ENCODE results near the gene HTATIP2.

Gene HTATIP2

GRCh38 chr11:20387261-20388095 is 24.0 kb downstream of the HTATIP2 start, which contains the start of gene PRMT3:
Gene PRMT3, plus strand, starts transcription at chr11:20387716. Its CDS starts 31 bp downstream, at chr11:20387747.
- TF ChIP-seq CTCF (conservative IDR thresholded peaks at IDR 0.05; ENCODE audit: low read depth, low read length): no peak
- DNase-seq (ENCODE audit: low read depth): peak; percentile 97
- peak within 1 kb of the TSS; percentile 99 for H3K4me3 ChIP-seq (ENCODE audit: low read depth, low read length)

GRCh38 chr11:20388096-20389055 is 24.9 kb downstream of the HTATIP2 start:
- TF ChIP-seq CTCF (conservative IDR thresholded peaks at IDR 0.05; ENCODE audit: low read depth, low read length): no peak
- no peak for DNase-seq (ENCODE audit: low read depth)

GRCh38 chr11:20397281-20397680 is 33.8 kb downstream of the HTATIP2 start:
- H3K4me3 ChIP-seq (ENCODE audit: low read depth, low read length): no peak overlapping the region
- TF ChIP-seq CTCF (conservative IDR thresholded peaks at IDR 0.05; ENCODE audit: low read depth, low read length): peak; percentile 71
- peak; percentile 80 for DNase-seq (ENCODE audit: low read depth)

More at GRCh38 chr11:20388096-20389055, 24.9 kb downstream of the HTATIP2 start:
- peak overlapping the region; percentile 99 for H3K4me3 ChIP-seq (ENCODE audit: low read depth, low read length)

- TF ChIP-seq CTCF (conservative IDR thresholded peaks at IDR 0.05; ENCODE audit: low read depth, low read length): no peak
- no peak overlapping the region for H3K4me3 ChIP-seq (ENCODE audit: low read depth, low read length)
- DNase-seq (ENCODE audit: low read depth): no peak
These were observed 36.0 kb downstream of the HTATIP2 start for GRCh38 chr11:20399498-20399897.

- no peak overlapping the region for H3K4me3 ChIP-seq (ENCODE audit: low read depth, low read length)
- no peak for TF ChIP-seq CTCF (conservative IDR thresholded peaks at IDR 0.05; ENCODE audit: low read depth, low read length)
- no peak for DNase-seq (ENCODE audit: low read depth)
These were observed 39.5 kb downstream of the HTATIP2 start for GRCh38 chr11:20403059-20403458.

GRCh38 chr11:20406484-20406883 is 43.0 kb downstream of the HTATIP2 start:
- TF ChIP-seq CTCF (conservative IDR thresholded peaks at IDR 0.05; ENCODE audit: low read depth, low read length): no peak
- H3K4me3 ChIP-seq (ENCODE audit: low read depth, low read length): no peak overlapping the region
- DNase-seq (ENCODE audit: low read depth): no peak

Measured in choroid plexus epithelial cell (primary cell).